HEK293T (cell line): ENCODE results near the gene AGO1.

Source experiments
- BHLHE40 ChIP-seq: fragments of 450-650 bp; IDR thresholded peaks from 2 replicates; pipeline ENCODE4 v1.6.1; 2016; ENCODE audit warnings: mild to moderate bottlenecking, moderate library complexity, borderline replicate concordance
- PKNOX1 ChIP-seq: fragments of 450-650 bp; IDR thresholded peaks from 2 replicates; pipeline ENCODE4 v1.6.1; 2016
- TARDBP ChIP-seq: fragments of 450-650 bp; IDR thresholded peaks from 2 replicates; pipeline ENCODE4 v1.6.1; 2016

- TF ChIP-seq TARDBP (no peak), PKNOX1 (no peak), BHLHE40 (no peak)
Measured at GRCh38 chr1:35932941-35933340, 49.9 kb downstream of the AGO1 start.
